GM12892 (cell line): Measurements from ENCODE around the gene EDDM3A.

Experiments used
- POLR2A ChIP-seq: IDR thresholded peaks from 2 replicates; pipeline ENCODE4 v1.6.1; 2011; ENCODE audit warnings: low read depth, low read length, control low read depth
- POLR2AphosphoS5 ChIP-seq: IDR thresholded peaks from 2 replicates; pipeline ENCODE4 v1.6.1; 2011; ENCODE audit warnings: low read depth, low read length, control low read depth
- TAF1 ChIP-seq: IDR thresholded peaks from 2 replicates; pipeline ENCODE4 v1.6.1; 2011; ENCODE audit warnings: low read depth, mild to moderate bottlenecking, control low read depth, low read length, borderline replicate concordance

GRCh38 chr14:20711261-20711660 lies 34.4 kb upstream of the EDDM3A start:
- TF ChIP-seq POLR2A: no peak
- TF ChIP-seq TAF1: no peak
- TF ChIP-seq POLR2AphosphoS5: no peak
